GM18526 (cell line): ENCODE results near the gene MVB12A.

Experiments
- POLR2A ChIP-seq: IDR thresholded peaks from 3 replicates; pipeline ENCODE4 v1.6.1; 2011; ENCODE audit not compliant: insufficient read length; ENCODE audit errors: extremely low read depth

MVB12A gene

DNA sequence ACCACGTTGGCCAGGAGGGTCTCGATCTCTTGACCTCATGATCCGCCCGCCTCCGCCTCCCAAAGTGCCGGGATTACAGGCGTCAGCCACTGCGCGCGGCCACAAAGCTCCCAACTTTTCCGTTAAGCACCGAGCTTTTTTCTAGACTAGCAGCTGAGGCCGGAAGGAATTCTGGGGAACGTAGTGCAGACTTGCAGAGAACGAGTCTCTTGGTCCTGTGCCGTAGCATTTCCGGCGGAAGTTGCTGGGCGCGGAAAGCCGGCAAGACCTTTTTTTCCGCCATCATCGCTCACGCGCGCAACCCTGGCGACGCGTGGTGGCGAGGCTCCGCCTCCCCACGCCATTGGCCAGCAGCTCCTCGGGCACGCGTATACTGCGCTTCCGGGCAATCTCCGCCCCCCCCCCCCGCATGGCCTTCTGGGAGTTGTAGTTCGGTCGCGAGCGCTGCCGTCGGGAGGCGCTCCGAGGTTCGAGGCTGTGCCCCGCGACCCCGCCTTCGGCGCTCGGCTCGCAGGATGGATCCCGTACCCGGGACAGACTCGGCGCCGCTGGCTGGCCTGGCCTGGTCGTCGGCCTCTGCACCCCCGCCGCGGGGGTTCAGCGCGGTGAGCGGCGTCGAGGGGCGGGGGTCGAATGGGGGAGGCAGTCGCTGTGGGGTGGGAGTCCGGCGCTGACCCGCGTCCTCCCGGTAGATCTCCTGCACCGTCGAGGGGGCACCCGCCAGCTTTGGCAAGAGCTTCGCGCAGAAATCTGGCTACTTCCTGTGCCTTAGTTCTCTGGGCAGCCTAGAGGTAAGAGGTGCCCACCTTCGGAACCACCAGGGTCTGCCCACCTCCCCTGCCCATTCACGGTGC, at the start of gene MVB12A:
MVB12A (plus strand) TSS at position 427 of the 854 bp plus-strand sequence; CDS start at position 516, 89 bp downstream.
- peak; percentile 22 for TF ChIP-seq POLR2A

DNA sequence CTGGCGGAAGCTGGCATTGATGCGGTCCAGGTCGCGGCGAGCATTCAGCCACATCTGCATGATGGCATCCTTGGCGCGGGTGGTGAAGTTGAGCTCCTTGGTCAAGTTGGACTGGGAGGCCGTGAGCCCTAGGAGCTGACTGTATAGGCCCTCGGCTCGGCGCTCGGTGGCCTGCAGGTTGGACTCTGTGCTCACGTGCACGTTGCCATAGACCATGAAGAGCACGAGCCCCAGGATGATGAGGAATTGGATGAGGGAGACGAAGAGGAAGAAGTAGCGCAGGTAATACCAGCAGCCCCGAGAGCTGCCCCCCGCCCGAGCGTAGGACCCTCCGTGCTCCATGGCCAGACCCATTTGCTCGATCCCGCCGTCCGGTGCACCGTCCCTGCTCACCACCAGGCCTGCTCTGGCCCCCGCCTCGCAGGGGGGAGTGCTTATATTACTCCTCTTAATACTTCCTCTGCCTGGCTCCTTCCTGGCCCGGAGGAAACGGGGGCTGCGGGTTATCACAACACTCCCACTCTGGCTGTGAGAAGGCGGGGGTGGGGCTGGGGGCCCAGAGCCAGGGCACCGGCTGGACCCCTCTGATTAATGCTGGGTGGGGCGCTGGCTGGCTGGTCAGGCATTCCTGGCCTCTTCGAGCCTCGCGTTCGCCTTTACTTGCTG, 42.8 kb upstream of the MVB12A start, which contains the start of gene PLVAP:
PLVAP (minus strand) TSS at position 408 of the 666 bp plus-strand sequence; CDS start at position 354, 54 bp downstream.
- no peak for TF ChIP-seq POLR2A

- no peak for TF ChIP-seq POLR2A
These were observed 41.6 kb upstream of the MVB12A start for GRCh38 chr19:17378271-17378670.

- no peak for TF ChIP-seq POLR2A
These were observed 40.6 kb upstream of the MVB12A start for GRCh38 chr19:17379221-17379631.

GRCh38 chr19:17380426-17381138, 39.3 kb upstream of the MVB12A start:
- TF ChIP-seq POLR2A = no peak

DNA sequence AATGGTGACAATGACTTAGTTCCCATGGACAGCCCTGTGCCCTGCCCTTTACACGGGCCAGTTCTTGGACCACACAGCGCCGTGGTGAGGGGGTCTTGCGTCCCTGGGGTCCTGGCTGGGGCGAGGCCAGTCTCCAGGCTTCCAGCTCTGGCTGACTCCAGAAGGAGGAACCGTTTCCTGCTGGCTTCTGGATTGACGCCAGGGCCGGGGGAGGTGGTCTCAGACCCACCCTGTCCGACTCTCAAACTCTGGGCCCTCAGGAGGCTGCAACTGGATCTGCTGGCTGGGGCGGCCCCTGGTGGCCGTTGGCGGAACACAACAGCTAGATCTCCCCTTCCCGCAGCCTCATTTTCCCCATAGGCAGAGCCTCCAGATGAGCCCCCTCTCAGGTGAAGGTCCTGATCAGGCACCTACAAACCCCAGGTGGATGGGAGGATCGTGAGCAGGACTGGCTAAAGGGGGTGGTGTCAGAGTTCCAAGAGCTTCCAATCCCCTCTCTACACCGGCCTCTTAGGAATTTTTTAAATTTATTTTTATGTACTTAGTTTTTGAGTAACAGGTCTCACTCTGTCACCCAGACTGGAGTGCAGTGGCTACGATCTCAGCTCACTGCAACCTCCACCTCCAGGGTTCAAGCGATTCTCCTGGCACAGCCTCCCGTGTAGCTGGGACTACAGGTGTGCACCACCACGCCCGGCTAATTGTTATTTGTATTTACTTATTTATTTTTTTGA, 33.8 kb upstream of the MVB12A start:
- TF ChIP-seq POLR2A = no peak

GRCh38 chr19:17389288-17389687, 30.6 kb upstream of the MVB12A start:
- TF ChIP-seq POLR2A = no peak

DNA sequence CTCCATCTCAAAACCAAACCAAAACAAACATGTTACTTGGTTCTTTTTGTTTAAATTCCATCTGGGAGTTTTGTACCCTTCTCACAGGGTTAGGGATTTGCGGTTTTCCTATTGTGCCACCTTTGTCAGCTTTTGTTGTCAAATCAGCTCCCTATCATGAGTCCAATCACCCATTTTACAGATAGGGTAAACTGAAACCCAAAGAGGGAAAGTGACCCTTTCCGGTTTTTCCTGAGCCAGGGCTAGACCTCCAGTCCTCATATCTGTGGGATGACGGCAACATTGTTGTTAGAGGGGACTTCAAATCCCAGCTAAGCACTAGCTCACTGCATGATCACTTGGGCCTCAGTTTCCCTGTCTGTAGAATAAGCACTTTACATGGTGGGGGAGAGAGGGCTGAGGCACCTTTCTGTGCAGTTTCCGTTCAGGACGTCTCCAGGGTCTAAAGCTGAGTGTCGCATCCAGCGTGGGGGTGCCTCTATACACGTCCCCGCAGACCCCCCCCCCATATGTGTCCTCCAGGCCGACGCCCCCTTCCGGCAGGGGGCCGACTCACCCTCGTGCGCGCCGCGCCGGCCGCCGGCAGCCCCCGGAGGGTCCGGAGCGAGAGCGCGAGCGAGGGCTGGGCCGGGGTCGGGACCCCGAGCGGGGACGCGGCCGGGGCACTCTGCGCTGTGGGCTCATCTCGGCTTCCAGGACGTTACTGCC, 29.7 kb upstream of the MVB12A start:
- TF ChIP-seq POLR2A = no peak

- TF ChIP-seq POLR2A = peak; percentile 35
These were observed 29.0 kb upstream of the MVB12A start for GRCh38 chr19:17390665-17391370.

DNA sequence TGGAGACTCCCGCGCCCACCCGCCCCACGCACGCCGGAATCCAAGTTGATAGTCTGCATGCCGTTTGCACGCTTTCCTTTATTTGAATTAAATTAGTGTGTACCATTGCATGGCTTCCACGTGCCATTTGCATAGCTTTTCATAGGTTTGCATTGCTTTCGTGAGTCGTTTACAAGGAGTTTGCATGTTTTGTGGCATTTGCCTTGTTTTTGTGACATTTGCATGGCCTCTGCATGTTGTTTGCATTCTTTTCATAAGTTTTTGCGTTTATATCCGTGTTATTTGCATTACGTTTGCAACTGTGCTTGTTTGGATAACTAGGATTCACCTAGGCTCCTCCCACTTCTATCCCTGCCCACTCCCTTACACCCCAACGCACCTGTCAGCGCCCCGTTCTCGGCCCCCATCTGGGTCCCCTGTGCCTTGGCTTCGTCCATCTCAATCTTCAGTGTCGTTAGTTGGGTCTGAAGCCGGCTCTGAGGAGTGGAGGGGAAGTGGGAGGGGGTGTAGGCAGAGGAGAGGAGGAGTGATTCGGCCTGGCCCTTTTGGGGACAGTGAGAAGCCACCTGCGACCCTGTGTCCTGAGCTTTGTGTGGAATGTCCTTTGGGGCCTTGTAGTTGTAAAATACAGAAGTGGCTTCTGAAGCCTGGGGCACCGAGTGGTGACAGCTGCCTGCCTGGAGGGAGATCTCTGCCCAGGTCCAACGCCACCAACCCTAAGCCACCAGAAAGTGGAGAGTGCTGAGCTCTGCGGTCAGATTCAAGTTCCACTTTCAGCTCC, 28.3 kb upstream of the MVB12A start:
- no peak for TF ChIP-seq POLR2A

DNA sequence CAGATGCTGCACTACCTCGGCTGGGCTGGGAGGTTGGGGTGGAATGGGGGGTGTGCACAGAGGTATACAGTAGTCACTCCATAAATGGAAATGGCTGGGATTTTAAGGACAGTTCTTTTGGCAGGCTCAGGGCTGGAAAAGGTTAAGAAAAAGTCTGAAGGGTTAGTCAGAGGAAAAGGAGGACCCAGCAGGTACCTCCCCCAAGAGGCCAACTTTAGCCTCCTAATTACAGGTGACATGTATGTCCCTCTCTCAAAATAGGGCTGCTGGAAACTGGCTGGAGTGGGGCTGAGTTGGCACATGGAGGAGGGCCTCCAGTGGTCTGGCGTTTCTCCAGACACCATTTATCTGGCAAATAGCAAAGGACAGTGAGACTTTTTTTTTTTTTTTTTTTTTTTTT, 26.8 kb upstream of the MVB12A start:
- TF ChIP-seq POLR2A = no peak

GRCh38 chr19:17393914-17394313, 25.9 kb upstream of the MVB12A start, which contains the start of gene CCDC194:
TSS of gene CCDC194 (minus strand) at chr19:17394196. CDS start at chr19:17394158, 38 bp downstream.
- TF ChIP-seq POLR2A = no peak

DNA sequence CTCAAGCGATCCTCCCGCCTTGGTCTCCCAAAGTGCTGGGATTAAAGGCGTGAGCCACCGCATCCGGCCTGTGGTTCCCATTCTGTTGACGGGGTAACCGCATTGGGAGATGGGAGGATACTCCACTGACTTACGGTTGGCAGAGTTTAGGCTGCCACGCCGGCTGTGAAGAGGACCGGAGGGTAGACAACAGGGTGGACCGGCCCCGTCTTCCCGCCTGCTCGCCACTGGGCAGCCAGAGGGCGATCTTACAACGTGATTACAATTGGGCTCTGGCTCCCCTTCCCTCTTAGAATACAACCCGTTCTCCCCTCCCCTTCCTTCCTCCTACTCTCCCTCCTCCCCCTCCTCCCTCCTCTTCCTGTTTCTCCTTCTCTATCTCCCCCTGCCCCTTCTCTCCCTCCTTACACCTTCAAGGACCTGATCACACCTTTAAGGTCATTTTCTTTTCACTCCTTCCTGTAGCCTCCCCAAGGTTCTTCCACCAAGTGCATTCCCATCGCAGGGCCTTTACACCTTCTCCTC, 24.9 kb upstream of the MVB12A start:
- TF ChIP-seq POLR2A = peak; percentile 35
